Mammary epithelial cell (primary cell): ENCODE results near the gene POFUT1.

Experiments used
- CTCF ChIP-seq, 2 donors: IDR thresholded peaks in 1 of 2; conservative IDR thresholded peaks in 1 of 2; 2 replicates each; pipeline ENCODE4 v1.5.1; 2011 to 2012; ENCODE audit warnings: inconsistent platforms in 2 of 2, low read length in 2 of 2, mild to moderate bottlenecking in 2 of 2, control low read depth in 1 of 2, low read depth in 1 of 2; ENCODE audit not compliant: insufficient read depth in 1 of 2; ENCODE audit errors: extremely low read depth in 1 of 2
- EZH2 ChIP-seq: IDR thresholded peaks from 2 replicates; pipeline ENCODE4 v1.6.1; 2012; ENCODE audit warnings: low read length, inconsistent platforms, borderline replicate concordance

- TF ChIP-seq CTCF (conservative IDR thresholded peaks at IDR 0.05 in 1 of 2, IDR thresholded peaks at IDR 0.05 in 1 of 2; ENCODE audit: extremely low read depth in 1 of 2, insufficient read depth in 1 of 2, low read depth in 1 of 2, low read length in 2 of 2) (no peak), EZH2 (no peak)
Measured at GRCh38 chr20:32244959-32245358, 37.3 kb downstream of the POFUT1 start.
